SIG-M5 (cell line): Measurements from ENCODE around the gene CTBP2.
"Not testable (repeated sequence)": the region's sequence is repeated elsewhere in the genome, so short reads cannot be mapped to it uniquely, and the experiment has no call there.

Experiments used
- DNase-seq: peaks from one replicate; lab custom pipeline; 2025; lab: John Stamatoyannopoulos, UW

Gene CTBP2

GRCh38 chr10:125087191-125087896, 73.0 kb downstream of the CTBP2 start:
- no peak for DNase-seq

- no peak for DNase-seq
These were observed 73.7 kb downstream of the CTBP2 start for GRCh38 chr10:125086691-125087090.

- DNase-seq, result no peak
These were observed 74.9 kb downstream of the CTBP2 start for GRCh38 chr10:125085258-125086054.

GRCh38 chr10:125084614-125085257, 75.6 kb downstream of the CTBP2 start:
- no peak for DNase-seq

GRCh38 chr10:125084191-125084613, 76.2 kb downstream of the CTBP2 start:
- no peak for DNase-seq

- no peak for DNase-seq
These were observed 76.8 kb downstream of the CTBP2 start for GRCh38 chr10:125083576-125083920.

GRCh38 chr10:125082881-125083575, 77.3 kb downstream of the CTBP2 start:
- DNase-seq, result no peak

- DNase-seq, result not testable (repeated sequence)
These were observed 77.9 kb downstream of the CTBP2 start for GRCh38 chr10:125082471-125082870.

GRCh38 chr10:125081931-125082330, 78.4 kb downstream of the CTBP2 start:
- DNase-seq, result no peak

- no peak for DNase-seq
These were observed 79.4 kb downstream of the CTBP2 start for GRCh38 chr10:125080984-125081383.

- no peak for DNase-seq
These were observed 80.1 kb downstream of the CTBP2 start for GRCh38 chr10:125080296-125080695.

GRCh38 chr10:125079091-125079600, 81.2 kb downstream of the CTBP2 start:
- no peak for DNase-seq

- no peak for DNase-seq
These were observed 83.3 kb downstream of the CTBP2 start for GRCh38 chr10:125076891-125077541.

- no peak for DNase-seq
These were observed 84.1 kb downstream of the CTBP2 start for GRCh38 chr10:125076121-125076825.

- no peak for DNase-seq
These were observed 86.4 kb downstream of the CTBP2 start for GRCh38 chr10:125073996-125074395.

GRCh38 chr10:125072794-125073193, 87.6 kb downstream of the CTBP2 start:
- DNase-seq, result no peak

- no peak for DNase-seq
These were observed 89.4 kb downstream of the CTBP2 start for GRCh38 chr10:125071008-125071407.

- DNase-seq, result no peak
These were observed 92.0 kb downstream of the CTBP2 start for GRCh38 chr10:125068406-125068805.

GRCh38 chr10:125067764-125068163, 92.6 kb downstream of the CTBP2 start:
- no peak for DNase-seq

- no peak for DNase-seq
These were observed 93.5 kb downstream of the CTBP2 start for GRCh38 chr10:125066764-125067450.
